ENCODE data around the gene TDRD6.
"Not testable (repeated sequence)": the region's sequence is repeated elsewhere in the genome, so short reads cannot be mapped to it uniquely, and the experiment has no call there.

The TDRD6 gene

DNA sequence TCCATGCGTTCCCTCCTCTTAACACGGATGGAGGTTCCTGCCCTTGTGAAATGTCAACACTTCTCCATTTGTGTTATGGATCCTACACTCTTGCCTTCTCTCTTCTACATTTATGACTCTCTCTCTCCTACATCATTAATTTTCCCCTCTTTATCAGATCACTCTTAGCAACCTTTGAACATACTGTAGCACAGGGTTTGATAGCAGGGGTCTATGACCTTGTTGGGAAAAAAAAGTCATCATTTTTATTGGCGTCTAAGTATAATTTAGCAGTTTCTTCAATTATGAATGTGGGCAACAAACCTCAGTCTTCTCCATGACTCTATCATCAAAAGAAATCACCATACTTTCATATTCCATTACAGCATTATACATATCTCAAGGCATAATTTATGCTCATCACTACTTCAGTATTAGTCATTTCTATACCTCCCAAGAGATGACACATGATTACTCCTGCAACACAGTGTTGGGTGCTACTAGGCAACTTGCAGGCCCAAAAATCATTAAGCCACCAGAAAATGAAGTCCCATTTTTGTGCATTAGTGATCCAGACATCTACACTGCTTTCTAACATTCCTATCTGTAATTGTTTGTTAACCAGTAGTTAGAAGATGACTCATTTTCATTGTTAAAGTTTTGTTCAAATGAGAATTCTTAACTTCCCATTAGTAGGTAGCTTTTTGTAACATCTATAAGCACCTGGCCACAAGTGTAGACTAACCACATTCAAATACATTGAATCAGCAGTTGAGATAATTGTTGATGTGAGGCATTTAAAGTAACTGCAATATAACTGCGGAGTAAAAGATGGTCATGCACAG lies 44.5 kb upstream of the TDRD6 start:
- Histone ChIP-seq H3K27ac (ENCODE audit: low read length) (no peak overlapping the region), H3K27me3 (ENCODE audit: low read depth, low read length) (peaks cover 4% of the 10 kb centered on the region; the same call in 1 of the 2 replicates), H4K20me1 (ENCODE audit: insufficient read depth, low read length) (no peaks in the 10 kb centered on the region), H3K9ac (ENCODE audit: low read length) (no peak overlapping the region), H3K79me2 (ENCODE audit: low read length) (no peaks in the 10 kb centered on the region), H2AFZ (ENCODE audit: low read depth, low read length) (no peak overlapping the region), H3K4me1 (ENCODE audit: low read length) (peaks cover 10% of the 10 kb centered on the region), H3K36me3 (replicated peaks; ENCODE audit: low read depth, low read length) (no peaks in the 10 kb centered on the region), H3K4me2 (ENCODE audit: low read length) (0 out of 2 replicates have a peak overlapping the region, but pooled peaks have one; percentile 21), H3K9me3 (ENCODE audit: insufficient read depth, low read length) (no peaks in the 10 kb centered on the region), H3K4me3 (ENCODE audit: low read length) (no peak overlapping the region)
- TF ChIP-seq, protein P1, sequence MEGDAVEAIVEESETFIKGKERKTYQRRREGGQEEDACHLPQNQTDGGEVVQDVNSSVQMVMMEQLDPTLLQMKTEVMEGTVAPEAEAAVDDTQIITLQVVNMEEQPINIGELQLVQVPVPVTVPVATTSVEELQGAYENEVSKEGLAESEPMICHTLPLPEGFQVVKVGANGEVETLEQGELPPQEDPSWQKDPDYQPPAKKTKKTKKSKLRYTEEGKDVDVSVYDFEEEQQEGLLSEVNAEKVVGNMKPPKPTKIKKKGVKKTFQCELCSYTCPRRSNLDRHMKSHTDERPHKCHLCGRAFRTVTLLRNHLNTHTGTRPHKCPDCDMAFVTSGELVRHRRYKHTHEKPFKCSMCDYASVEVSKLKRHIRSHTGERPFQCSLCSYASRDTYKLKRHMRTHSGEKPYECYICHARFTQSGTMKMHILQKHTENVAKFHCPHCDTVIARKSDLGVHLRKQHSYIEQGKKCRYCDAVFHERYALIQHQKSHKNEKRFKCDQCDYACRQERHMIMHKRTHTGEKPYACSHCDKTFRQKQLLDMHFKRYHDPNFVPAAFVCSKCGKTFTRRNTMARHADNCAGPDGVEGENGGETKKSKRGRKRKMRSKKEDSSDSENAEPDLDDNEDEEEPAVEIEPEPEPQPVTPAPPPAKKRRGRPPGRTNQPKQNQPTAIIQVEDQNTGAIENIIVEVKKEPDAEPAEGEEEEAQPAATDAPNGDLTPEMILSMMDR (IDR thresholded peaks at IDR 0.05; ENCODE audit: low read depth, low read length): no peak
- no peak for TF ChIP-seq EZH2phosphoT487 (IDR thresholded peaks at IDR 0.05; ENCODE audit: low read depth)

DNA sequence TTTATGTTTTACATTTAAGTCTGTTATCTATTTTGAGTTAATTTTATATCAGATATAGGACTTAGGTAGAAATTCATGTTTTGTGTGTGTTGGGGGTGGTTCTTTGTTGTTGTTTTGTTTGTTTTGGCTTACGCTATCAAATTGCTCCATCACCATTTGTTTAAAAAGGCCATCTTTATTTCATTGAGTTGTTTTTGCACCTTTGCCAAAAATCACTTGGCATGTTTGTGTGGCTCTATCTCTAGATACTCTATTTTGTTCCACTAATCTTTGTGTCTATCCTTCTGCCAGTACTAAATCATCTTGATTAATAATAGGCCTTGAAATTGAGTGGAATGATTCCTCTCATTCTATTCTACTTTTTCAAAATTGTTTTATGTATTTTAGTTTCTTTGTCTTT lies 42.4 kb upstream of the TDRD6 start:
- no peak for TF ChIP-seq EZH2phosphoT487 (IDR thresholded peaks at IDR 0.05; ENCODE audit: low read depth)
- TF ChIP-seq, protein P1 (IDR thresholded peaks at IDR 0.05; ENCODE audit: low read depth, low read length): no peak
- no peaks in the 10 kb centered on the region for H3K27me3 ChIP-seq (ENCODE audit: low read depth, low read length)
- no peak overlapping the region for H3K9ac ChIP-seq (ENCODE audit: low read length)
- H3K4me1 ChIP-seq (ENCODE audit: low read length): peaks cover 10% of the 10 kb centered on the region
- no peak overlapping the region for H2AFZ ChIP-seq (ENCODE audit: low read depth, low read length)
- no peak overlapping the region for H3K27ac ChIP-seq (ENCODE audit: low read length)
- H3K79me2 ChIP-seq (ENCODE audit: low read length): no peaks in the 10 kb centered on the region
- no peak overlapping the region for H3K4me3 ChIP-seq (ENCODE audit: low read length)
- H4K20me1 ChIP-seq (ENCODE audit: insufficient read depth, low read length): no peaks in the 10 kb centered on the region
- no peak overlapping the region for H3K4me2 ChIP-seq (ENCODE audit: low read length)
- H3K36me3 ChIP-seq (replicated peaks; ENCODE audit: low read depth, low read length): no peaks in the 10 kb centered on the region
- no peaks in the 10 kb centered on the region for H3K9me3 ChIP-seq (ENCODE audit: insufficient read depth, low read length)

DNA sequence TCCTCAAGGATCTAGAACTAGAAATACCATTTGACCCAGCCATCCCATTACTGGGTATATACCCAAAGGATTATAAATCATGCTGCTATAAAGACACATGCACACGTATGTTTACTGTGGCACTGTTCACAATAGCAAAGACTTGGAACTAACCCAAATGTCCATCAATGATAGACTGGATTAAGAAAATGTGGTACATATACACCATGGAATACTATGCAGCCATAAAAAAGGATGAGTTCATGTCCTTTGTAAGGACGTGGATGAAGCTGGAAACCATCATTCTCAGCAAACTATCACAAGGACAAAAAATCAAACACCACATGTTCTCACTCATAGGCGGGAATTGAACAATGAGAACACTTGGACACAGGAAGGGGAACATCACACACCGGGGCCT lies 39.6 kb upstream of the TDRD6 start:
- H3K4me1 ChIP-seq (ENCODE audit: low read length): peaks cover 10% of the 10 kb centered on the region
- not testable (repeated sequence) for H2AFZ ChIP-seq (ENCODE audit: low read depth, low read length); H4K20me1 ChIP-seq (ENCODE audit: insufficient read depth, low read length); H3K79me2 ChIP-seq (ENCODE audit: low read length); H3K4me2 ChIP-seq (ENCODE audit: low read length); H3K27me3 ChIP-seq (ENCODE audit: low read depth, low read length); H3K4me3 ChIP-seq (ENCODE audit: low read length); H3K27ac ChIP-seq (ENCODE audit: low read length); H3K9me3 ChIP-seq (ENCODE audit: insufficient read depth, low read length); H3K36me3 ChIP-seq (replicated peaks; ENCODE audit: low read depth, low read length); H3K9ac ChIP-seq (ENCODE audit: low read length)

DNA sequence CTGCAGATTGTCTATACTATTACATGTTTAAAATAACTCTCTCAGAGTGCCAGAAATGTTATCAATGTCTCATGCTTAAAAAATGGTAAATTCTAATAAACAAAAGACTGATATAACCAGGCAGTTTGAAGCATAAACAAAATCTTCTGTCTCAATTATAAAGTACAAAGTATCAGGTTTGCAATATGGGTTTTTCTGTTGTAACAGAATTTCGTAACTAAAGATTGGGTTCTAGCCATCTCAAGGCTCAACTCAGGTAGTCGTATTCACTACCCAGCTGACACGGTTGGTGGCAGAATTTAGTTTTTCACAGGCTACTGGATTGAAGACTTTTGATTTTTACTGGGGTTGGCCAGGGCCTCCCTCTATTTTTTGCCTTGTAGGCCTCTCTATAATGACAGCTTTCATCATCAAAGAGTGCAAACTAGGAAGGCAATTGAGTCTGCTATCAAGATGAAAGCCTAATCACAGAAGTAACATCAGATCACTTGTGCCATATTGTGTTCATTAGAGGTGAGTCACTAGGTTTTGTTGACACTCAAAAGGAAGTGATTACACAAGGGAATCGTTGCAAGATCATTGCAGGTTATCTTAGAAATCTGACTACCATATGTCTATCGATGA lies 38.7 kb upstream of the TDRD6 start:
- no peaks in the 10 kb centered on the region for H3K79me2 ChIP-seq (ENCODE audit: low read length)

More for the DNA sequence above, 38.7 kb upstream of the TDRD6 start:
- H3K9ac ChIP-seq (ENCODE audit: low read length): no peak overlapping the region
- no peaks in the 10 kb centered on the region for H4K20me1 ChIP-seq (ENCODE audit: insufficient read depth, low read length)
- no peaks in the 10 kb centered on the region for H3K36me3 ChIP-seq (replicated peaks; ENCODE audit: low read depth, low read length)
- H3K4me2 ChIP-seq (ENCODE audit: low read length): no peak overlapping the region
- H3K4me1 ChIP-seq (ENCODE audit: low read length): 0 out of 2 replicates have a peak, but pooled peaks cover 4% of the 10 kb centered on the region
- TF ChIP-seq, protein P1 (IDR thresholded peaks at IDR 0.05; ENCODE audit: low read depth, low read length): no peak
- no peak for TF ChIP-seq EZH2phosphoT487 (IDR thresholded peaks at IDR 0.05; ENCODE audit: low read depth)
- no peak overlapping the region for H3K27ac ChIP-seq (ENCODE audit: low read length)
- H3K4me3 ChIP-seq (ENCODE audit: low read length): no peak overlapping the region
- no peaks in the 10 kb centered on the region for H3K27me3 ChIP-seq (ENCODE audit: low read depth, low read length)
- H2AFZ ChIP-seq (ENCODE audit: low read depth, low read length): no peak overlapping the region
- no peaks in the 10 kb centered on the region for H3K9me3 ChIP-seq (ENCODE audit: insufficient read depth, low read length)
